Lower leg skin (tissue), 3 donors: ENCODE measurements around the gene PLPP7.

Source experiments
- POLR2A ChIP-seq, 2 donors: fragments of 450-650 bp; IDR thresholded peaks; one replicate each; pipeline ENCODE4 v1.6.1; 2016 to 2017; ENCODE audit warnings: antibody characterized with exemption in 2 of 2, mild to moderate bottlenecking in 1 of 2, moderate library complexity in 1 of 2
- TF ChIP-seq, protein P1 (sequence below), 3 donors: fragments of 450-650 bp; IDR thresholded peaks; one replicate each; pipeline ENCODE4 v1.5.1; 2016; ENCODE audit warnings: antibody characterized with exemption in 3 of 3, mild to moderate bottlenecking in 3 of 3, moderate library complexity in 2 of 3

- TF ChIP-seq, protein P1, sequence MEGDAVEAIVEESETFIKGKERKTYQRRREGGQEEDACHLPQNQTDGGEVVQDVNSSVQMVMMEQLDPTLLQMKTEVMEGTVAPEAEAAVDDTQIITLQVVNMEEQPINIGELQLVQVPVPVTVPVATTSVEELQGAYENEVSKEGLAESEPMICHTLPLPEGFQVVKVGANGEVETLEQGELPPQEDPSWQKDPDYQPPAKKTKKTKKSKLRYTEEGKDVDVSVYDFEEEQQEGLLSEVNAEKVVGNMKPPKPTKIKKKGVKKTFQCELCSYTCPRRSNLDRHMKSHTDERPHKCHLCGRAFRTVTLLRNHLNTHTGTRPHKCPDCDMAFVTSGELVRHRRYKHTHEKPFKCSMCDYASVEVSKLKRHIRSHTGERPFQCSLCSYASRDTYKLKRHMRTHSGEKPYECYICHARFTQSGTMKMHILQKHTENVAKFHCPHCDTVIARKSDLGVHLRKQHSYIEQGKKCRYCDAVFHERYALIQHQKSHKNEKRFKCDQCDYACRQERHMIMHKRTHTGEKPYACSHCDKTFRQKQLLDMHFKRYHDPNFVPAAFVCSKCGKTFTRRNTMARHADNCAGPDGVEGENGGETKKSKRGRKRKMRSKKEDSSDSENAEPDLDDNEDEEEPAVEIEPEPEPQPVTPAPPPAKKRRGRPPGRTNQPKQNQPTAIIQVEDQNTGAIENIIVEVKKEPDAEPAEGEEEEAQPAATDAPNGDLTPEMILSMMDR (IDR thresholded peaks at IDR 0.05) = no peak
- TF ChIP-seq POLR2A (IDR thresholded peaks at IDR 0.05) = no peak
Observed at GRCh38 chr9:131287359-131287758, 2.2 kb upstream of the PLPP7 start.
